NAMALWA (cell line): ENCODE data around the gene CSMD2.

Experiments
- DNase-seq: peaks from one replicate; pipeline ENCODE4 v3.0.0-alpha.2; 2015; ENCODE audit warnings: low spot score

CSMD2 gene

GRCh38 chr1:33488624-33489023 lies 676.4 kb downstream of the CSMD2 start:
- no peak for DNase-seq

GRCh38 chr1:33482412-33482811 lies 682.6 kb downstream of the CSMD2 start:
- DNase-seq = no peak

GRCh38 chr1:33477451-33477850 lies 687.6 kb downstream of the CSMD2 start:
- no peak for DNase-seq

- no peak for DNase-seq
Measured at GRCh38 chr1:33473900-33474299, 691.1 kb downstream of the CSMD2 start.

- peak; percentile 95 for DNase-seq
Measured at GRCh38 chr1:33472269-33472980, 692.6 kb downstream of the CSMD2 start, which contains the start of gene ZSCAN20. Gene ZSCAN20, plus strand, starts transcription at chr1:33472645. Its CDS starts 6,644 bp downstream, at chr1:33479289.

- no peak for DNase-seq
Measured at GRCh38 chr1:33471416-33471815, 693.6 kb downstream of the CSMD2 start.

- peak; percentile 86 for DNase-seq
Measured at GRCh38 chr1:33470495-33471012, 694.5 kb downstream of the CSMD2 start.

GRCh38 chr1:33469691-33470090 lies 695.3 kb downstream of the CSMD2 start:
- DNase-seq = no peak

GRCh38 chr1:33468967-33469366 lies 696.1 kb downstream of the CSMD2 start:
- no peak for DNase-seq

- no peak for DNase-seq
Measured at GRCh38 chr1:33468531-33468930, 696.5 kb downstream of the CSMD2 start.

- DNase-seq = no peak
Measured at GRCh38 chr1:33468011-33468410, 697.0 kb downstream of the CSMD2 start.

- DNase-seq = no peak
Measured at GRCh38 chr1:33466159-33466558, 698.9 kb downstream of the CSMD2 start.

GRCh38 chr1:33465316-33465715 lies 699.7 kb downstream of the CSMD2 start:
- no peak for DNase-seq

GRCh38 chr1:33464552-33464951 lies 700.5 kb downstream of the CSMD2 start:
- no peak for DNase-seq
